Effector memory CD4-positive, alpha-beta T cell (primary cell): ENCODE results near the gene COG2.
A peak's percentile ranks its signal among the peaks of the same experiment; 100 is the strongest.
"Not testable (repeated sequence)": the region's sequence is repeated elsewhere in the genome, so short reads cannot be mapped to it uniquely, and the experiment has no call there.

ENCODE experiments used
- DNase-seq, 3 donors: peaks; one replicate each; pipeline ENCODE4 v3.0.0-alpha.2; 2020
- H3K27ac ChIP-seq: 2 replicates; pipeline ENCODE4 v1.7.0; 2013; ENCODE audit warnings: mild to moderate bottlenecking, low read length, moderate library complexity; ENCODE audit not compliant: insufficient read depth, poor library complexity, severe bottlenecking
- H3K27me3 ChIP-seq: replicated peaks from 2 replicates; pipeline ENCODE4 v1.7.0; 2013; ENCODE audit warnings: mild to moderate bottlenecking, low read length; ENCODE audit not compliant: insufficient read depth, control insufficient read depth, poor library complexity, severe bottlenecking
- H3K36me3 ChIP-seq: 2 replicates; pipeline ENCODE4 v1.7.0; 2013; ENCODE audit warnings: mild to moderate bottlenecking, low read length, moderate library complexity; ENCODE audit not compliant: control insufficient read depth, insufficient read depth
- H3K4me1 ChIP-seq: 2 replicates; pipeline ENCODE4 v1.7.0; 2013; ENCODE audit warnings: low read length, mild to moderate bottlenecking; ENCODE audit not compliant: control insufficient read depth, insufficient read depth, poor library complexity, severe bottlenecking
- H3K4me3 ChIP-seq: 2 replicates; pipeline ENCODE4 v1.7.0; 2013; ENCODE audit warnings: low read length, low read depth, mild to moderate bottlenecking; ENCODE audit not compliant: insufficient read depth, poor library complexity, severe bottlenecking
- H3K9me3 ChIP-seq: 2 replicates; pipeline ENCODE4 v1.7.0; 2013; ENCODE audit warnings: mild to moderate bottlenecking, low read length, moderate library complexity; ENCODE audit not compliant: control insufficient read depth
- total RNA-seq, 3 donors: gene quantifications; one replicate each; lab custom pipeline; 2026; lab: John Stamatoyannopoulos, UW

COG2 gene
- 33.2 to 40.1 (median 34.6) reads per million in 3 donors for total RNA-seq

- DNase-seq = peak; percentile 88 to 90 (median 89)
- Histone ChIP-seq H3K27ac (peak within 1 kb of the TSS; percentile 69), H3K27me3 (no peaks in the 10 kb centered on the region), H3K4me1 (peaks cover 17% of the 10 kb centered on the region), H3K9me3 (no peaks in the 10 kb centered on the region), H3K36me3 (no peaks in the 10 kb centered on the region), H3K4me3 (peak within 1 kb of the TSS; percentile 95)
These were observed at the start of gene COG2 for GRCh38 chr1:230642263-230642959. TSS of gene COG2 (plus strand) at chr1:230642481. CDS start at chr1:230642607, 126 bp downstream.

- no peaks in the 10 kb centered on the region for H3K9me3 ChIP-seq
- H3K27me3 ChIP-seq = peaks cover 3% of the 10 kb centered on the region
- no peak overlapping the region for H3K27ac ChIP-seq
- H3K36me3 ChIP-seq = no peaks in the 10 kb centered on the region
- no peak for DNase-seq
- no peaks in the 10 kb centered on the region for H3K4me1 ChIP-seq
- no peak overlapping the region for H3K4me3 ChIP-seq
These were observed 49.4 kb upstream of the COG2 start for GRCh38 chr1:230592848-230593414.

GRCh38 chr1:230594214-230594773, 48.0 kb upstream of the COG2 start:
- H3K36me3 ChIP-seq = no peaks in the 10 kb centered on the region
- H3K4me1 ChIP-seq = no peaks in the 10 kb centered on the region
- H3K27ac ChIP-seq = no peak overlapping the region
- no peak for DNase-seq
- H3K9me3 ChIP-seq = no peaks in the 10 kb centered on the region
- no peak overlapping the region for H3K4me3 ChIP-seq
- peaks cover 3% of the 10 kb centered on the region for H3K27me3 ChIP-seq

- H3K4me3 ChIP-seq = no peak overlapping the region
- DNase-seq = no peak
- H3K27ac ChIP-seq = no peak overlapping the region
- no peaks in the 10 kb centered on the region for H3K36me3 ChIP-seq
- no peaks in the 10 kb centered on the region for H3K4me1 ChIP-seq
- H3K27me3 ChIP-seq = peaks cover 3% of the 10 kb centered on the region
- no peaks in the 10 kb centered on the region for H3K9me3 ChIP-seq
These were observed 47.1 kb upstream of the COG2 start for GRCh38 chr1:230595181-230595580.

GRCh38 chr1:230596306-230596705, 46.0 kb upstream of the COG2 start:
- Histone ChIP-seq H3K9me3 (no peaks in the 10 kb centered on the region), H3K4me3 (no peak overlapping the region), H3K27me3 (no peaks in the 10 kb centered on the region), H3K27ac (no peak overlapping the region), H3K36me3 (no peaks in the 10 kb centered on the region), H3K4me1 (no peaks in the 10 kb centered on the region)
- DNase-seq = no peak

- DNase-seq = no peak
- Histone ChIP-seq H3K27ac (no peak overlapping the region), H3K4me1 (no peaks in the 10 kb centered on the region), H3K9me3 (no peaks in the 10 kb centered on the region), H3K27me3 (no peaks in the 10 kb centered on the region), H3K4me3 (no peak overlapping the region), H3K36me3 (no peaks in the 10 kb centered on the region)
These were observed 43.5 kb upstream of the COG2 start for GRCh38 chr1:230598745-230599144.

GRCh38 chr1:230599926-230600656, 42.2 kb upstream of the COG2 start:
- Histone ChIP-seq H3K9me3 (no peaks in the 10 kb centered on the region), H3K36me3 (no peaks in the 10 kb centered on the region), H3K27ac (no peak overlapping the region), H3K27me3 (no peaks in the 10 kb centered on the region), H3K4me3 (no peak overlapping the region), H3K4me1 (no peaks in the 10 kb centered on the region)
- DNase-seq = no peak

GRCh38 chr1:230600657-230601400, 41.5 kb upstream of the COG2 start:
- not testable (repeated sequence) for DNase-seq, H3K4me3 ChIP-seq, H3K9me3 ChIP-seq, H3K27ac ChIP-seq, H3K27me3 ChIP-seq, H3K4me1 ChIP-seq, H3K36me3 ChIP-seq

GRCh38 chr1:230609208-230609607, 33.1 kb upstream of the COG2 start:
- DNase-seq = no peak
- H3K9me3 ChIP-seq = no peaks in the 10 kb centered on the region
- H3K36me3 ChIP-seq = no peaks in the 10 kb centered on the region
- no peaks in the 10 kb centered on the region for H3K27me3 ChIP-seq
- H3K4me1 ChIP-seq = no peaks in the 10 kb centered on the region
- H3K4me3 ChIP-seq = no peak overlapping the region
- H3K27ac ChIP-seq = no peak overlapping the region
